ENCODE results near the gene RSPO4. TPM values are rescaled to one million over a fixed set of nuclear protein-coding genes. Genes with fewer than 3 reads are reported as not detected.

The RSPO4 gene
- total RNA-seq, 2 experiments from 2014 or later: not detected

DNA sequence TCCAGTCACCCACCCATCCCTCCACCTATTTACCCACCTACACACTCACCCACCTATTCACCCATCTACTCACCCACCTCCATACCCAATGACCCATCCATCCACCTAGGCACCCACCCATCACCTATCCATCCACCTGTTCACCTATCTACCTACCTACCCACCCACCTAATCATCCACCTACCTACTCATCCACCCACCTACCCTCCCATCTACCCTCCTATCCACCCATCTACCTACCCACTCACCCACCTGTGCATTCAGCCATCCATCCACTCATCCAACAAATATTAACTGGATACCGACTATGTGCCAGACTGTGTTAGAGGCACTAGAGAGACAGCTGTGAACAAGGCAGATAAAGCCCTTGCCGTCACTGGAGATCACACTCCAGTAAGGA is 40.3 kb downstream of the RSPO4 start:
- no peaks in the 10 kb centered on the region for H3K9me2 ChIP-seq (ENCODE audit: insufficient read depth, low read length)
- TF ChIP-seq, protein P1, sequence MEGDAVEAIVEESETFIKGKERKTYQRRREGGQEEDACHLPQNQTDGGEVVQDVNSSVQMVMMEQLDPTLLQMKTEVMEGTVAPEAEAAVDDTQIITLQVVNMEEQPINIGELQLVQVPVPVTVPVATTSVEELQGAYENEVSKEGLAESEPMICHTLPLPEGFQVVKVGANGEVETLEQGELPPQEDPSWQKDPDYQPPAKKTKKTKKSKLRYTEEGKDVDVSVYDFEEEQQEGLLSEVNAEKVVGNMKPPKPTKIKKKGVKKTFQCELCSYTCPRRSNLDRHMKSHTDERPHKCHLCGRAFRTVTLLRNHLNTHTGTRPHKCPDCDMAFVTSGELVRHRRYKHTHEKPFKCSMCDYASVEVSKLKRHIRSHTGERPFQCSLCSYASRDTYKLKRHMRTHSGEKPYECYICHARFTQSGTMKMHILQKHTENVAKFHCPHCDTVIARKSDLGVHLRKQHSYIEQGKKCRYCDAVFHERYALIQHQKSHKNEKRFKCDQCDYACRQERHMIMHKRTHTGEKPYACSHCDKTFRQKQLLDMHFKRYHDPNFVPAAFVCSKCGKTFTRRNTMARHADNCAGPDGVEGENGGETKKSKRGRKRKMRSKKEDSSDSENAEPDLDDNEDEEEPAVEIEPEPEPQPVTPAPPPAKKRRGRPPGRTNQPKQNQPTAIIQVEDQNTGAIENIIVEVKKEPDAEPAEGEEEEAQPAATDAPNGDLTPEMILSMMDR (conservative IDR thresholded peaks at IDR 0.05; ENCODE audit: low read length): no peak
- no peak for TF ChIP-seq EZH2phosphoT487 (IDR thresholded peaks at IDR 0.05; ENCODE audit: borderline replicate concordance, low read depth, low read length)
- H4K20me1 ChIP-seq (ENCODE audit: insufficient read depth, low read length): no peaks in the 10 kb centered on the region
- POLR2A ChIA-PET: no interaction called here
- no peak overlapping the region for H3K4me3 ChIP-seq (ENCODE audit: low read depth, low read length, poor library complexity, severe bottlenecking)
- H3K4me2 ChIP-seq (ENCODE audit: low read length): no peak overlapping the region
- BruUV-seq (replicated peaks): no TSS peak
- H3K79me2 ChIP-seq (ENCODE audit: insufficient read depth, low read depth, low read length): no peaks in the 10 kb centered on the region
- CTCF ChIA-PET (ENCODE audit: unreplicated experiment): no interaction called here
- H3K27ac ChIP-seq (ENCODE audit: low read depth, low read length, poor library complexity, severe bottlenecking): no peak overlapping the region
- intact Hi-C loops (cut with micrococcal nuclease; ENCODE audit: unreplicated experiment): no loop called here
- no peak overlapping the region for H2AFZ ChIP-seq (ENCODE audit: low read length)
- DNase-seq (ENCODE audit: low spot score): no peak
- H3K36me3 ChIP-seq (ENCODE audit: insufficient read depth, low read length): no peaks in the 10 kb centered on the region
- H3K4me1 ChIP-seq (ENCODE audit: insufficient read depth, low read length, poor library complexity, severe bottlenecking): no peaks in the 10 kb centered on the region
- H3K9me3 ChIP-seq (ENCODE audit: low read length): no peaks in the 10 kb centered on the region

DNA sequence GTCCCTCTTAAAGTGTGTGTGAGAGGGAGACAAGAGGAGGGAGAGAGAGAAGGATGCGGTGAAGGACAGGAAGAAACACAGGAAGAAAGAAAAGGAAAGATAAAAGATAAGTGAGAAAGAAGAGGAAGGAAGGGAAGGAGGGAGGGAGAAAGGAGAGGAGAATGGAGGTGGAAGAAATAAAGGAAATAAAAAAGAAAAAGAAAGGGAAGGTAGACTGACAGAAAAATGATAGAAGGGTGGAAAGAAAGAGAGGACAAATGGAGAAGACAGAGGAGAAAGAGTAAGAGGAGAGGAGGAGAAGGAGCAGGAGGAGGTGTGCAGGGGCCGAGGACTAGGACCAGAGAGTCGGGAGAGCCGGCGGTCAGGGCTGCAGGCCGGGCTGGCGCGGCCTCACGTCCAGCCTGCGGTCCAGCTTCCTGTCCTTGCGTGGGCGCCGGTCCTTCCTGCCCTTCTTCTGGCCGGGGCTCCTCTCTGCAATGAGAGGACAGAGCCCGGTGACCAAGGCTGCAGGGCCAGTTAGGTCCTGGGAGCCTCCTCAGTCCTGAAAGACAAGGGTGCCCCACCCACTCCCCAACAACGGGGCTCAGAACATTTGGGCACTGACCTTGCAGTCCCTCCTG is 42.0 kb downstream of the RSPO4 start:
- no peak overlapping the region for H3K27ac ChIP-seq (ENCODE audit: low read depth, low read length, poor library complexity, severe bottlenecking)
- H4K20me1 ChIP-seq (ENCODE audit: insufficient read depth, low read length): no peaks in the 10 kb centered on the region
- CTCF ChIA-PET (ENCODE audit: unreplicated experiment): no interaction called here
- DNase-seq (ENCODE audit: low spot score): no peak
- BruUV-seq (replicated peaks): no TSS peak
- no peak overlapping the region for H2AFZ ChIP-seq (ENCODE audit: low read length)
- H3K4me2 ChIP-seq (ENCODE audit: low read length): no peak overlapping the region
- H3K79me2 ChIP-seq (ENCODE audit: insufficient read depth, low read depth, low read length): no peaks in the 10 kb centered on the region
- no peaks in the 10 kb centered on the region for H3K4me1 ChIP-seq (ENCODE audit: insufficient read depth, low read length, poor library complexity, severe bottlenecking)
- TF ChIP-seq, protein P1 (conservative IDR thresholded peaks at IDR 0.05; ENCODE audit: low read length): no peak
- no peak for TF ChIP-seq EZH2phosphoT487 (IDR thresholded peaks at IDR 0.05; ENCODE audit: borderline replicate concordance, low read depth, low read length)
- H3K9me2 ChIP-seq (ENCODE audit: insufficient read depth, low read length): no peaks in the 10 kb centered on the region
- POLR2A ChIA-PET: no interaction called here
- no peak overlapping the region for H3K4me3 ChIP-seq (ENCODE audit: low read depth, low read length, poor library complexity, severe bottlenecking)
- no peaks in the 10 kb centered on the region for H3K36me3 ChIP-seq (ENCODE audit: insufficient read depth, low read length)
- H3K9me3 ChIP-seq (ENCODE audit: low read length): no peaks in the 10 kb centered on the region
- intact Hi-C loops (cut with micrococcal nuclease; ENCODE audit: unreplicated experiment): loop anchor here (10.0 kb wide), 1 partner anchor 255 kb away; no protein-coding TSS in a partner anchor

DNA sequence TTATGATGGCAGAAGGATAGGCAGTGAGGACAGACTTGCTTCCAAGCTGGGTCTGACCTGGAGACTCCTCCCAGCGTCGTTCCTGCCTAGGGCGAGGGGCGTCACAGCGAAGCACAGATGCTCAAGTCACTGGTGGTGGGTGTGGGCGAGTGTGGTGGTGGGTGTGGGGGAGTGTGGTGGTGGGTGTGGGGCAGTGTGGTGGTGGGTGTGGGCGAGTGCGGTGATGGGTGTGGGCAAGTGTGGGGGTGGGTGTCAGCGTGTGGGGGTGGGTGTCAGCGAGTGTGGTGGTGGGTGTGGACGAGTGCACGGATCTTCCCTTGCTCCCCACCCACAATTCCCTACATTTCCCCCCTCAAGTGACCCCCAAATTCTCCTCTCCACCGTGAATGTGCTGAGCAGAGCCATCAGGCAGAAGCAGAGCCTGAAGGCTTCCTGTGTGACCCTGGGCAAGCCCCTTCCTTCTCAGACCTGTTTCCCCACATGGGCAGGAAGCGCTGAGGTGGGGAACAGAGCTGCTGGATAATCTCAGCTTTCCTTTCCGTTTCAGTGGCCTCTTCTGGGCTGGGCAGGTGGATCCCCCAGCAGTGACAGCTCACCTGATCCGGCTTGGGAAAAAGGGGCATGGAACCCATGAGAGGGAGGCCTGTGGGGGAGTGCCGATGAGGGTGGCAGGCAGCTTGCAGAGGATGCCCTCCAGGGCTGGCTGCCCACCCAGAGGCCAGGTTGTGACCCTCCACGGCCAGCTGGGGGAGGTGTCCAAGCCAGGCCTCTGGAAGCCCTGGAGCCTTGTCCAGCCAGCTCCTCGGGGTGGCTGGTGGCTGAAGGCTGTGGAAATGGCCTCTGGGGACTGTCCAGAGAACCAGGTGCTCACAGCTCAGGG is 42.9 kb downstream of the RSPO4 start:
- ChIA-PET POLR2A (no interaction called here), CTCF (ENCODE audit: unreplicated experiment) (no interaction called here)
- BruUV-seq (replicated peaks): no TSS peak
- no peaks in the 10 kb centered on the region for H3K4me1 ChIP-seq (ENCODE audit: insufficient read depth, low read length, poor library complexity, severe bottlenecking)
- no peaks in the 10 kb centered on the region for H3K79me2 ChIP-seq (ENCODE audit: insufficient read depth, low read depth, low read length)
- intact Hi-C loops (cut with micrococcal nuclease; ENCODE audit: unreplicated experiment): loop anchor here (10.0 kb wide), 1 partner anchor 256 kb away; no protein-coding TSS in a partner anchor
- H4K20me1 ChIP-seq (ENCODE audit: insufficient read depth, low read length): no peaks in the 10 kb centered on the region
- no peak overlapping the region for H3K4me2 ChIP-seq (ENCODE audit: low read length)
- no peaks in the 10 kb centered on the region for H3K36me3 ChIP-seq (ENCODE audit: insufficient read depth, low read length)
- TF ChIP-seq, protein P1 (conservative IDR thresholded peaks at IDR 0.05; ENCODE audit: low read length): no peak
- TF ChIP-seq EZH2phosphoT487 (IDR thresholded peaks at IDR 0.05; ENCODE audit: borderline replicate concordance, low read depth, low read length): no peak
- H3K9me2 ChIP-seq (ENCODE audit: insufficient read depth, low read length): no peaks in the 10 kb centered on the region
- H2AFZ ChIP-seq (ENCODE audit: low read length): no peak overlapping the region
- no peak overlapping the region for H3K27ac ChIP-seq (ENCODE audit: low read depth, low read length, poor library complexity, severe bottlenecking)
- H3K9me3 ChIP-seq (ENCODE audit: low read length): no peaks in the 10 kb centered on the region
- no peak for DNase-seq (ENCODE audit: low spot score)
- H3K4me3 ChIP-seq (ENCODE audit: low read depth, low read length, poor library complexity, severe bottlenecking): no peak overlapping the region

Data from OCI-LY7 (cell line).